Thyroid gland (tissue), 4 donors: ENCODE measurements around the gene FBLN1.

Source experiments
- POLR2A ChIP-seq, 2 donors: fragments of 450-650 bp; IDR thresholded peaks; one replicate each; pipeline ENCODE4 v1.6.1; 2017; ENCODE audit warnings: antibody characterized with exemption in 2 of 2, mild to moderate bottlenecking in 2 of 2, moderate library complexity in 1 of 2
- TF ChIP-seq, protein P1 (sequence below), 6 experiments: fragments of 200-600 bp in 3 of 6; fragments of 450-650 bp in 3 of 6; sonication (generic) in 3 of 6; IDR thresholded peaks; one replicate each; pipeline ENCODE4 v1.5.1; 2016 to 2019; ENCODE audit warnings: antibody characterized with exemption in 6 of 6, mild to moderate bottlenecking in 2 of 6, inconsistent platforms in 1 of 6, moderate library complexity in 1 of 6

DNA sequence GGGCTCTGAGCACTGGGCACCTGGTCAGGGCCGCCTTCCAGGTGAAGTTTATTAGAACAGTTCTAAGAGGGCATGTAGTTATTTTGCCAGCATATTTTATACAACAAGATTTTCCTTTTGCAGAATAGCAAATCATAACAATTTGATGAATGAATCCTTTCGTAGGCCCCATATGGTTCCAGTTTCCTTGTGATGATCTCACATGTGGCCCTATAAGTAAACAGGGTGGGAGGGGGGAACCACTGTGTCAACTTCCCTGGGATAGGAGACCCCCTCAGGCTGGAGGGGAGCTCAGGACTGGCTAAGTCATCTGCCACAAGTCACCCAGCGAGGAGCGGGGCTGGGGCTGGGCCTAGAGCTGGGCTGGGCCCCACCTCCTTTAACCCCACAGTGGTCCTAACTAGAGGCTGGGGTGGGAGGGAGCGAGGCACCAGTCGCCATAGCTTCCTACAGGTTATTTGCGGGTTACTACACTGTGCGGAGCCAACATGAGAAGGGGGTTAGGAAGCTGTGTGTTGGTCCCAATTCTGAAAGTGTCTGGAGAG is 4.2 kb downstream of the FBLN1 start:
- TF ChIP-seq POLR2A (IDR thresholded peaks at IDR 0.05): no peak
- TF ChIP-seq, protein P1, sequence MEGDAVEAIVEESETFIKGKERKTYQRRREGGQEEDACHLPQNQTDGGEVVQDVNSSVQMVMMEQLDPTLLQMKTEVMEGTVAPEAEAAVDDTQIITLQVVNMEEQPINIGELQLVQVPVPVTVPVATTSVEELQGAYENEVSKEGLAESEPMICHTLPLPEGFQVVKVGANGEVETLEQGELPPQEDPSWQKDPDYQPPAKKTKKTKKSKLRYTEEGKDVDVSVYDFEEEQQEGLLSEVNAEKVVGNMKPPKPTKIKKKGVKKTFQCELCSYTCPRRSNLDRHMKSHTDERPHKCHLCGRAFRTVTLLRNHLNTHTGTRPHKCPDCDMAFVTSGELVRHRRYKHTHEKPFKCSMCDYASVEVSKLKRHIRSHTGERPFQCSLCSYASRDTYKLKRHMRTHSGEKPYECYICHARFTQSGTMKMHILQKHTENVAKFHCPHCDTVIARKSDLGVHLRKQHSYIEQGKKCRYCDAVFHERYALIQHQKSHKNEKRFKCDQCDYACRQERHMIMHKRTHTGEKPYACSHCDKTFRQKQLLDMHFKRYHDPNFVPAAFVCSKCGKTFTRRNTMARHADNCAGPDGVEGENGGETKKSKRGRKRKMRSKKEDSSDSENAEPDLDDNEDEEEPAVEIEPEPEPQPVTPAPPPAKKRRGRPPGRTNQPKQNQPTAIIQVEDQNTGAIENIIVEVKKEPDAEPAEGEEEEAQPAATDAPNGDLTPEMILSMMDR (IDR thresholded peaks at IDR 0.05): no peak
